HUES6 (cell line): Measurements from ENCODE around the gene SPG7.
"Not testable (repeated sequence)": the region's sequence is repeated elsewhere in the genome, so short reads cannot be mapped to it uniquely, and the experiment has no call there.

ENCODE experiments used
- H3K27ac ChIP-seq: 2 replicates; pipeline ENCODE4 v1.7.0; 2013; ENCODE audit warnings: low read depth, mild to moderate bottlenecking, low read length, inconsistent platforms
- H3K27me3 ChIP-seq: 2 replicates; pipeline ENCODE4 v1.6.1; 2013; ENCODE audit warnings: low read length; ENCODE audit not compliant: control insufficient read depth, insufficient read depth
- H3K36me3 ChIP-seq: 2 replicates; pipeline ENCODE4 v1.6.1; 2013; ENCODE audit warnings: low read length; ENCODE audit not compliant: control insufficient read depth, insufficient read depth
- H3K4me1 ChIP-seq: 2 replicates; pipeline ENCODE4 v1.6.1; 2013; ENCODE audit warnings: low read length; ENCODE audit not compliant: control insufficient read depth, insufficient read depth
- H3K4me3 ChIP-seq: 2 replicates; pipeline ENCODE4 v1.5.1; 2013; ENCODE audit warnings: low read depth, low read length
- H3K9ac ChIP-seq: one replicate; pipeline ENCODE4 v1.6.1; 2013; ENCODE audit warnings: mild to moderate bottlenecking, low read length
- H3K9me3 ChIP-seq: 2 replicates; pipeline ENCODE4 v1.6.1; 2013; ENCODE audit warnings: low read depth, low read length; ENCODE audit not compliant: control insufficient read depth, insufficient read depth

The SPG7 gene

DNA sequence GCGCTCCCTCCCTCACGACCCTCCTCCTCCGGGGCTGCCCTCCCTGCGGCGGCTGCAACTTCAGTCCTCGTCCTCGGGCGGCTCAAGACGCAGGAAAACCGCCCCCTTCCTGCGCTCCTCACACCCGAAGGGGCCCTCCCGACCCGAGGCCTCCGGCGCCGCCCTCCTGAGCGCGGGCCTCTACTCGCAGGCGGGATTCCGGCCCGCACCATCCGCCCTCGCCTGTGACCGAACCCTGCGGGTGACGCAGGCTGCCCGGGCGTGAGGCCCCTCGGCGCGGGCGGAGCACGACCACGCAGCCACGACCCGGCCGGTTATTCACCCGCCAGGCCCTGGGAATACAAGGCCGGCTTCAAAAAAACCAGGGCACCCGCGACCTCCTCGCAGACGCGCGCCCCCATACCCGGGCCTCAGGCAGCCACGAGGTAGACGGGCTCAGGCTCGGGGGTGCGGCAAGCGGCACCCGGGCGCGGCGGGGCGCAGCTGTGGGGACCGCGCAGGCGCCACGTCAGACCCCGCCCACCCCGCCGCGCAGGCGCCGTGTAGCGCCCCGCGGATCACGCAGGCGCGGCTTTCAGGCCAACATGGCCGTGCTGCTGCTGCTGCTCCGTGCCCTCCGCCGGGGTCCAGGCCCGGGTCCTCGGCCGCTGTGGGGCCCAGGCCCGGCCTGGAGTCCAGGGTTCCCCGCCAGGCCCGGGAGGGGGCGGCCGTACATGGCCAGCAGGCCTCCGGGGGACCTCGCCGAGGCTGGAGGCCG is at the start of gene SPG7:
Gene SPG7 (plus strand): TSS at position 570 of the 757 bp plus-strand sequence. CDS start 15 bp downstream, at position 585.
- H3K27me3 ChIP-seq, result no peaks in the 10 kb centered on the region
- peaks cover 2% of the 10 kb centered on the region; the same call in 1 of the 2 replicates for H3K9me3 ChIP-seq
- H3K4me1 ChIP-seq, result peaks cover 11% of the 10 kb centered on the region
- peak within 1 kb of the TSS; percentile 97 for H3K4me3 ChIP-seq
- H3K36me3 ChIP-seq, result peaks cover 27% of the 10 kb centered on the region
- peak within 1 kb of the TSS; percentile 98 for H3K27ac ChIP-seq
- peak within 1 kb of the TSS; percentile 96 for H3K9ac ChIP-seq

DNA sequence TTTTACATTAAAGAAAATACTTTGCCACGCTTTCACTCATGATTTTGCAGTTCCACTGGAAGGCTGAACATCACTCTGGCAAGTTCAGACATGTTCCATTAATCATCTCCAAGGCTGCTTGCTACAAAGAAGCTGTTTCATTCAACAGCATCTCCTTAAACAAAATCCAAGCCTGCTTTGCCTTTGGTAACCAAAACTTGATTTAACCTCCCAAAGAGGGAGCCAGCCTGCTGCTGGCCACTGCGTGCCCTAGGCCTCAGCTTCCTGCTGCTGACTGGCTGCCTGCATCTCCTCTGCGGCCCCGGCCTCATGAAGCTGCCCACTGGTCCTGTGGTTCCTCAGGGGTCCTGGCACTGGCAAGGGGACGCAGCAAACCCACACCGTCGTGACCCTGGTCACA is 49.7 kb upstream of the SPG7 start:
- Histone ChIP-seq H3K9ac (no peak overlapping the region), H3K4me3 (no peak overlapping the region), H3K27me3 (no peaks in the 10 kb centered on the region), H3K4me1 (peaks cover 4% of the 10 kb centered on the region; the same call in 1 of the 2 replicates), H3K9me3 (peaks cover 13% of the 10 kb centered on the region; the same call in 1 of the 2 replicates), H3K36me3 (peaks cover 6% of the 10 kb centered on the region), H3K27ac (no peak overlapping the region)

GRCh38 chr16:89458967-89459366 is 49.2 kb upstream of the SPG7 start:
- no peak overlapping the region for H3K9ac ChIP-seq

GRCh38 chr16:89460556-89460955 is 47.6 kb upstream of the SPG7 start:
- Histone ChIP-seq H3K4me1 (peaks cover 4% of the 10 kb centered on the region; the same call in 1 of the 2 replicates), H3K27ac (no peak overlapping the region), H3K9ac (no peak overlapping the region), H3K27me3 (no peaks in the 10 kb centered on the region), H3K36me3 (peaks cover 6% of the 10 kb centered on the region), H3K4me3 (no peak overlapping the region), H3K9me3 (peaks cover 22% of the 10 kb centered on the region; the same call in 1 of the 2 replicates)

More at GRCh38 chr16:89458967-89459366, 49.2 kb upstream of the SPG7 start:
- peaks cover 6% of the 10 kb centered on the region for H3K36me3 ChIP-seq
- H3K4me1 ChIP-seq, result peaks cover 2% of the 10 kb centered on the region; the same call in 1 of the 2 replicates
- H3K4me3 ChIP-seq, result no peak overlapping the region
- no peak overlapping the region for H3K27ac ChIP-seq
- no peaks in the 10 kb centered on the region for H3K27me3 ChIP-seq
- H3K9me3 ChIP-seq, result peaks cover 13% of the 10 kb centered on the region; the same call in 1 of the 2 replicates

DNA sequence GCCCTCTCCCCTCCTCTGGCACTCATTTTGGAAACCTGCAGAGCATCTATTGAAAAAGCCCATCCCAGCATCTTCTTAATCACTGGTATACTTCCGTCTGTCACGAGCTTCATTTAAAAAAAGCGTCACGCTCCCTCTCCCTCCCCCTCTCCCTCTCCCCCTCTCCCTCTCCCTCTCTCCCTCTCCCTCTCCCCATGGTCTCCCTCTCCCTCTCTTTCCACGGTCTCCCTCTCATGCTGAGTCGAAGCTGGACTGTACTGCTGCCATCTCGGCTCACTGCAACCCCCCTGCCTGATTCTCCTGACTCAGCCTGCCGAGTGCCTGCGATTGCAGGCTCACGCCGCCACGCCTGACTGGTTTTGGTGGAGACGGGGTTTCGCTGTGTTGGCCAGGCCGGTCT is 46.3 kb upstream of the SPG7 start:
- H3K27ac ChIP-seq, H3K27me3 ChIP-seq, H3K4me3 ChIP-seq, H3K9ac ChIP-seq, H3K36me3 ChIP-seq, H3K4me1 ChIP-seq: not testable (repeated sequence)
- peaks cover 22% of the 10 kb centered on the region; the same call in 1 of the 2 replicates for H3K9me3 ChIP-seq

DNA sequence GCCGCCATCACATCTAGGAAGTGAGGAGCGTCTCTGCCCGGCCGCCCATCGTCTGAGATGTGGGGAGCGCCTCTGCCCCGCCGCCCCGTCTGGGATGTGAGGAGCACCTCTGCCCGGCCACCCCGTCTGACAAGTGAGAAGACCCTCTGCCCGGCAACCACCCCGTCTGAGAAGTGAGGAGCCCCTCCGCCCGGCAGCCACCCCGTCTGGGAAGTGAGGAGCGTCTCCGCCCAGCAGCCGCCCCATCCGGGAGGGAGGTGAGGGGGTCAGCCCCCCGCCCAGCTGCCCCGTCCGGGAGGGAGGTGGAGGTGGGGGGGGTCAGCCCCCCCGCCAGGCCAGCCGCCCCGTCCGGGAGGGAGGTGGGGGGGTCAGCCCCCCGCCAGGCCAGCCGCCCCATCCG is 45.6 kb upstream of the SPG7 start:
- not testable (repeated sequence) for H3K27me3 ChIP-seq, H3K4me3 ChIP-seq, H3K4me1 ChIP-seq, H3K9ac ChIP-seq, H3K27ac ChIP-seq, H3K36me3 ChIP-seq
- peaks cover 22% of the 10 kb centered on the region; the same call in 1 of the 2 replicates for H3K9me3 ChIP-seq

- H3K27ac ChIP-seq, H3K9ac ChIP-seq, H3K4me1 ChIP-seq, H3K4me3 ChIP-seq, H3K27me3 ChIP-seq, H3K36me3 ChIP-seq: not testable (repeated sequence)
- peaks cover 22% of the 10 kb centered on the region; the same call in 1 of the 2 replicates for H3K9me3 ChIP-seq
Observed at GRCh38 chr16:89463312-89463711, 44.9 kb upstream of the SPG7 start.

DNA sequence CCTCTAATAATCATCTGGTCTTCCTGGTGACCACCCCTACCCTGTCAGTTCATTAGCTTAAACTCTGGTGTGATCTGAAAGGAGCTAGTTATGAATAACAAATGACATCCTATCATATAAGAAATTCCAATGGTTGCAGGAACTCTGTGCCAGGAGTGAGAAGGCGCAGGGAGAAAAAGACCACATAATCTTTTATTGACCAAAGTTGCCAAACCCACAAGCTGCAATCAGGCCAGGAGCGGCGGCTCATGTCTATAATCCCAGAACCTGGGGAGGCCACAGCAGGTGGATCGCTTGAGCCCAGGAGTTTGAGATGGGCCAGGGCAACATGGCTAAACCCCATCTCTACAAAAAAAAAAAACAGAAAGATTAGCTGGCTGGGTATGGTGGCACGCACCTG is 41.3 kb upstream of the SPG7 start:
- H3K4me1 ChIP-seq, result peaks cover 4% of the 10 kb centered on the region; the same call in 1 of the 2 replicates
- H3K9ac ChIP-seq, result no peak overlapping the region
- H3K27ac ChIP-seq, result no peak overlapping the region
- H3K36me3 ChIP-seq, result peaks cover 2% of the 10 kb centered on the region; the same call in 1 of the 2 replicates
- no peak overlapping the region for H3K4me3 ChIP-seq
- H3K27me3 ChIP-seq, result no peaks in the 10 kb centered on the region
- peaks cover 10% of the 10 kb centered on the region; the same call in 1 of the 2 replicates for H3K9me3 ChIP-seq

DNA sequence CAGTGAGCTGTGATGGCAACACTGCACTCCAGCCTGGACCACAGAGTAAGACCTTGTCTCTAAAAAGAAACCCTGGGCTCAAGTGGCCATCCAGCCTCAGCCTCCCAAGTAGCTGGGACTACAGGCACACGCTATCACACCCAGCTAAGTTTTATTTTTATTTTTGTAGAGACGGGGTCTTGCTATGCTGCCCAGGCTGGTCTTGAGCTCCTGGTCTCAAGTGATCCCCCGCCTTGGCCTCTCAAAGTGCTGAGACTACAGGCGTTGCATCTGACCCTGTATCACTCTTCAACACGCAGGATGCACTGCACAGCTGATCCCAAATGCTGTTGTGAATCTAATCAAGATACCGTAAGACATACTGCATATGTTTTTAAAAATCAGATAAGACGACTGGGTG is 40.8 kb upstream of the SPG7 start:
- no peak overlapping the region for H3K27ac ChIP-seq
- H3K27me3 ChIP-seq, result no peaks in the 10 kb centered on the region
- H3K4me3 ChIP-seq, result no peak overlapping the region
- peaks cover 2% of the 10 kb centered on the region; the same call in 1 of the 2 replicates for H3K36me3 ChIP-seq
- peaks cover 4% of the 10 kb centered on the region; the same call in 1 of the 2 replicates for H3K4me1 ChIP-seq
- peaks cover 9% of the 10 kb centered on the region; the same call in 1 of the 2 replicates for H3K9me3 ChIP-seq
- H3K9ac ChIP-seq, result no peak overlapping the region

- Histone ChIP-seq H3K4me3 (no peak overlapping the region), H3K27me3 (no peaks in the 10 kb centered on the region), H3K4me1 (peaks cover 28% of the 10 kb centered on the region), H3K36me3 (peaks cover 2% of the 10 kb centered on the region; the same call in 1 of the 2 replicates), H3K9ac (no peak overlapping the region), H3K9me3 (no peaks in the 10 kb centered on the region), H3K27ac (no peak overlapping the region)
Observed at GRCh38 chr16:89472711-89473075, 35.5 kb upstream of the SPG7 start.

GRCh38 chr16:89473136-89473712 is 35.0 kb upstream of the SPG7 start:
- peaks cover under 1% of the 10 kb centered on the region; the same call in 1 of the 2 replicates for H3K36me3 ChIP-seq
- H3K9ac ChIP-seq, result no peak overlapping the region
- H3K4me3 ChIP-seq, result no peak overlapping the region
- H3K27me3 ChIP-seq, result no peaks in the 10 kb centered on the region
- H3K4me1 ChIP-seq, result peaks cover 28% of the 10 kb centered on the region
- no peaks in the 10 kb centered on the region for H3K9me3 ChIP-seq
- H3K27ac ChIP-seq, result no peak overlapping the region
